ENCODE results near the gene RFX8.

DNA sequence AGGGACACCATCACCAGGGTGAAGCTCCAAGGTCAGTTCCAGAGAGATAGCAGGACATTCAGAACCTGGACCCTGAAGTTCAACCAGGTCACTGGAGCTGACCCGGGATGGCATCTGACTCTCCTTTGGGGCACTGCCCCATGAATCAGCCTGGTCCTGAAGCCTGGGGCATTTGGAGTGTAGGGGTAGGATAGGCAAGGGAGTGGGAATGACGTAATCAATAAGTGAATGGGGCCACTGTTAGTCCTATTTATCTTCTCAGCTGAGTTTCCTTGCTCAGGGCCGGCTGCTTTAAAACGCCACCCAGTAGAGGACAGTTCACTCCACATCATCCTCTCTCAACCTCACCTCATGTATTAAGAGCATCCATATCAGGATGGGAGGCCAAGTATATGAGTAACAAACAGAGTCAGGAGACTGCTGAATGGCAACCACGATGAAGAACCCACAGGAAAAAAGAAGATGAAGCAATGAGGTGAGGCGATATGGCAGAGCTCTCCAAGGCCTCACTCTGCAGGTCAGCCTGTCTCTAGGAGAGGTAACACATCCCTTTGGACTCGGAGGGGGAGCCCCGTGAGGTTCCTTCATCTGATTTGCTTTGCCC is 1.8 kb upstream of the RFX8 start:
- TF ChIP-seq KAT7 (CRISPR knock-in tag; IDR thresholded peaks at IDR 0.05; ENCODE audit: borderline replicate concordance) (no peak), SMARCA4 (IDR thresholded peaks at IDR 0.05) (no peak), ZNF174 (CRISPR knock-in tag; IDR thresholded peaks at IDR 0.05) (no peak), NFYB (IDR thresholded peaks at IDR 0.05; ENCODE audit: extremely low read depth, insufficient read length) (no peak)

Data from K562 (cell line).